IPS-18a (cell line): ENCODE data around the gene LCE3C.
"Not testable (repeated sequence)": the region's sequence is repeated elsewhere in the genome, so short reads cannot be mapped to it uniquely, and the experiment has no call there.

Source experiments
- H3K27ac ChIP-seq: one replicate; pipeline ENCODE4 v1.5.1; 2013; ENCODE audit warnings: low read length
- H3K27me3 ChIP-seq: one replicate; pipeline ENCODE4 v1.6.1; 2013; ENCODE audit warnings: mild to moderate bottlenecking, low read length; ENCODE audit not compliant: control insufficient read depth, insufficient read depth
- H3K36me3 ChIP-seq: one replicate; pipeline ENCODE4 v1.6.1; 2013; ENCODE audit warnings: low read depth, low read length; ENCODE audit not compliant: control insufficient read depth
- H3K4me1 ChIP-seq: one replicate; pipeline ENCODE4 v1.6.1; 2013; ENCODE audit warnings: low read depth, low read length; ENCODE audit not compliant: control insufficient read depth
- H3K4me3 ChIP-seq: one replicate; pipeline ENCODE4 v1.5.1; 2013; ENCODE audit warnings: low read length
- H3K9ac ChIP-seq: one replicate; pipeline ENCODE4 v1.6.1; 2013; ENCODE audit warnings: mild to moderate bottlenecking, low read length, moderate library complexity
- H3K9me3 ChIP-seq: one replicate; pipeline ENCODE4 v1.6.1; 2013; ENCODE audit warnings: low read depth, low read length; ENCODE audit not compliant: control insufficient read depth

Gene LCE3C

GRCh38 chr1:152599934-152600333 lies at the start of gene LCE3C:
LCE3C (plus strand) TSS chr1:152600234; CDS start chr1:152600732, 498 bp downstream.
- no peaks in the 10 kb centered on the region for H3K4me1 ChIP-seq
- H3K4me3 ChIP-seq: no peak within 1 kb of the TSS
- no peaks in the 10 kb centered on the region for H3K36me3 ChIP-seq
- H3K27ac ChIP-seq: no peak within 1 kb of the TSS
- no peak within 1 kb of the TSS for H3K9ac ChIP-seq
- peaks cover 35% of the 10 kb centered on the region for H3K9me3 ChIP-seq
- no peaks in the 10 kb centered on the region for H3K27me3 ChIP-seq

- Histone ChIP-seq H3K9ac (no peak overlapping the region), H3K36me3 (no peaks in the 10 kb centered on the region), H3K9me3 (peaks cover 79% of the 10 kb centered on the region), H3K4me1 (no peaks in the 10 kb centered on the region), H3K4me3 (no peak overlapping the region), H3K27me3 (no peaks in the 10 kb centered on the region), H3K27ac (no peak overlapping the region)
Measured at GRCh38 chr1:152565115-152565514, 34.9 kb upstream of the LCE3C start.

GRCh38 chr1:152565535-152566215 lies 34.4 kb upstream of the LCE3C start:
- H3K4me3 ChIP-seq: no peak overlapping the region
- no peak overlapping the region for H3K27ac ChIP-seq
- H3K27me3 ChIP-seq: no peaks in the 10 kb centered on the region
- H3K9me3 ChIP-seq: peaks cover 80% of the 10 kb centered on the region
- no peaks in the 10 kb centered on the region for H3K4me1 ChIP-seq
- H3K36me3 ChIP-seq: no peaks in the 10 kb centered on the region
- H3K9ac ChIP-seq: no peak overlapping the region

DNA sequence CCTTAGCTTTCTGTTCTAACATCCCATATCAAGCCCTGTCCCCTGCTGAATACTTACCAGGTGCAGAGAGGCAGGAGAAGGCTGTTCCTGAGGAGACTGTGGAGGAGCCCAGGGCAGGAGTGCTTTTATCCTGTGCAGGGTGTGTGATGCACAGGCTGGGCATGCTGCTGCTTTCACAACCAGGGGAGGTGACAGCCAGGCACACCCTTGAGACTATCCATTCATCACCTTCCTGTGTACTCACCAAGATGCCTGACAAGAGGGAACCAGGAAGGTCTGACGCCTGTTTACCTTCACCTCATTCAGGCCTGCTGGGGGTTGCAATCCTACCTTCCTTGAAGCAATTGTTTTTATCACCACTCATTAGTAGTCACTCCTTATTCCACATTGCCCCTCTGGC lies 33.4 kb upstream of the LCE3C start, which contains the start of gene LCE3E:
LCE3E (minus strand) TSS at position 100 of the 400 bp plus-strand sequence. CDS start 572 bp downstream, outside the sequence.
- Histone ChIP-seq H3K27ac (no peak within 1 kb of the TSS), H3K9me3 (peaks cover 82% of the 10 kb centered on the region), H3K36me3 (no peaks in the 10 kb centered on the region), H3K27me3 (no peaks in the 10 kb centered on the region), H3K4me3 (no peak within 1 kb of the TSS), H3K9ac (no peak within 1 kb of the TSS), H3K4me1 (no peaks in the 10 kb centered on the region)

DNA sequence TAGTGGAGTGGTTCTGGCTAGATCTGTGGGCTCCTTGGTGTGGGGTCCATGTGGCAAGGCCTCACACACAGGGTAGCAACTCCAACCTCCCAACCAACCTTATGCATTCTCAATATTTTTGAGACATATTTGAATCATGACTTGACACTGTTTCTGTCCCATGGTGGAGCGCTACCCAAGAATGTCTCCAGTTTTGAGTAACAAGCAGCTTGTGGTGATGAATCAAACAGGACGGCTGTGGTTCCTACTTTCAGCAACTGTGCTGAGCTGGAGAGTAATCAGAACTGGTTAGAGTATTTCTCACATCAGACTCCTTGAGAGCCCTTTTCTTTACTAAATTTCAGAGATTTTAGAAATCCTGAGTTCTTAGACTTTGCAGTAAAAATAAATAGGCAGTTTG lies 22.9 kb upstream of the LCE3C start:
- peaks cover 77% of the 10 kb centered on the region for H3K9me3 ChIP-seq
- H3K9ac ChIP-seq: no peak overlapping the region

GRCh38 chr1:152579526-152579925 lies 20.5 kb upstream of the LCE3C start:
- not testable (repeated sequence) for H3K4me1 ChIP-seq, H3K36me3 ChIP-seq, H3K9ac ChIP-seq, H3K27me3 ChIP-seq, H3K4me3 ChIP-seq, H3K27ac ChIP-seq
- H3K9me3 ChIP-seq: peaks cover 70% of the 10 kb centered on the region

More for the DNA sequence above, 22.9 kb upstream of the LCE3C start:
- H3K4me3 ChIP-seq: no peak overlapping the region
- H3K27me3 ChIP-seq: no peaks in the 10 kb centered on the region
- no peaks in the 10 kb centered on the region for H3K36me3 ChIP-seq
- no peaks in the 10 kb centered on the region for H3K4me1 ChIP-seq
- H3K27ac ChIP-seq: no peak overlapping the region

DNA sequence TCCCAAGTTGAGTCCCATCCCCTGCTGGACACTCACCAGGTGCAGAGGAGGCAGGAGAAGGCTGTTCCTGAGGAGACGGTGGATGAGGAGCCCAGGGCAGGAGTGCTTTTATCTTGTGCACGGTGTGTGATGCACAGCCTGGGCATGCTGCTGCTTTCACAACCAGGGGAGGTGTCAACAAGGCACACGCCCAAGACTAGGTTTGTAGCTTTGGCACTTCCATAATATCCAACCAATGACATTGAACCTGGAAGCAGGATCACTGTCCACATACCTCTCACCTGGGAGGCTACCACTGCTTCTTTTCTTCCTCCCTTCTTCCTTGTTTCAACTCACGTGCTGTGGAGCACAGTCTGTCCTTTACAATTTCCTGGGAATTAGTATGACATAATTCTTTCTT lies 19.6 kb upstream of the LCE3C start, which contains the start of gene LCE3D:
LCE3D (minus strand) TSS at position 84 of the 400 bp plus-strand sequence. CDS start 580 bp downstream, outside the sequence.
- H3K27me3 ChIP-seq: no peaks in the 10 kb centered on the region
- H3K27ac ChIP-seq: no peak within 1 kb of the TSS
- H3K4me3 ChIP-seq: no peak within 1 kb of the TSS
- H3K4me1 ChIP-seq: no peaks in the 10 kb centered on the region
- H3K36me3 ChIP-seq: no peaks in the 10 kb centered on the region
- no peak within 1 kb of the TSS for H3K9ac ChIP-seq
- H3K9me3 ChIP-seq: peaks cover 61% of the 10 kb centered on the region

GRCh38 chr1:152582647-152583046 lies 17.4 kb upstream of the LCE3C start:
- Histone ChIP-seq H3K27ac (no peak overlapping the region), H3K4me1 (no peaks in the 10 kb centered on the region), H3K4me3 (no peak overlapping the region), H3K27me3 (no peaks in the 10 kb centered on the region), H3K9me3 (peaks cover 46% of the 10 kb centered on the region), H3K9ac (no peak overlapping the region), H3K36me3 (no peaks in the 10 kb centered on the region)

DNA sequence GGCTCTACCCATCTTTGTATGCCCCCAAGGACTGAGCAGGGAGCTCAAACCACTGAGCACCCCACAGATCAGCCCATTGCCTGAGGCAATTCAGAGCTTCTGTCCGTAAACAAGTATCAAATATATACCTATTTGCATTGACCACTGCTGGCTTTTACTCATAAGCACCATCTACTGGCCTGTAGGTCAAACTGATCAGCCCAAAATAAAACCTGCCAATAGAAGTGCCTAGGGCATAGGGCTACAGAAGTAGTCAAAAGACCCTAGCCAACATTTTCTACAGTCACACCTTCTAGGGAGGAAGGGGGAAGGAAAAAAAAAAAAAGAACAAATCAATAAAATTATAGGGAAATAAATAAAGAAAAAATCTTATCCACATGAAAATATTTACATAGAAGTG lies 14.4 kb upstream of the LCE3C start:
- Histone ChIP-seq H3K9ac (no peak overlapping the region), H3K9me3 (peaks cover 26% of the 10 kb centered on the region), H3K4me3 (no peak overlapping the region), H3K27ac (no peak overlapping the region), H3K27me3 (no peaks in the 10 kb centered on the region), H3K4me1 (no peaks in the 10 kb centered on the region), H3K36me3 (no peaks in the 10 kb centered on the region)

- H3K27ac ChIP-seq: no peak overlapping the region
- no peak overlapping the region for H3K9ac ChIP-seq
- H3K27me3 ChIP-seq: no peaks in the 10 kb centered on the region
- no peaks in the 10 kb centered on the region for H3K4me1 ChIP-seq
- H3K4me3 ChIP-seq: no peak overlapping the region
- no peaks in the 10 kb centered on the region for H3K36me3 ChIP-seq
- H3K9me3 ChIP-seq: peaks cover 36% of the 10 kb centered on the region
Measured at GRCh38 chr1:152596986-152597385, 3.0 kb upstream of the LCE3C start.

DNA sequence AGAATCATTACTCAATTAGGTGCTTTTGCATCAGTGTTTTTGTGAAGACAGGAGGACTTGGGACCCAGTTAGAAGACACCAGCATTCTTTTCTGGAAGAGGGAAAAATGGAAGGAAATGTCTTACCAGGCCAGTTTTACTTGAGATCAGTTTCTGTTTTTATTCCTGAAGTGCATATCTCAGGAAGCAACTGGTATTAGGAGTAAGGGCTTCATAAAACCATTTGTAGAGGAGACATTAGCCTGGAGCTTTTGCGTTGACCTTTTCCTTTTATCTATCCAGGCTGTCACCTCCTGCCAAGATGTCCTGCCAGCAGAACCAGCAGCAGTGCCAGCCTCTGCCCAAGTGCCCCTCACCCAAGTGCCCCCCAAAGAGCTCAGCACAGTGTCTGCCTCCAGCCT lies 13.5 kb downstream of the LCE3C start, which contains the start of gene LCE3B:
LCE3B (plus strand) TSS at position 301 of the 400 bp plus-strand sequence; CDS start at position 301, 0 bp downstream.
- Histone ChIP-seq H3K9ac (no peak within 1 kb of the TSS), H3K36me3 (no peaks in the 10 kb centered on the region), H3K4me3 (no peak within 1 kb of the TSS), H3K27me3 (no peaks in the 10 kb centered on the region), H3K27ac (no peak within 1 kb of the TSS), H3K4me1 (no peaks in the 10 kb centered on the region), H3K9me3 (peaks cover 39% of the 10 kb centered on the region)

- H3K4me3 ChIP-seq: no peak overlapping the region
- no peaks in the 10 kb centered on the region for H3K27me3 ChIP-seq
- peaks cover 69% of the 10 kb centered on the region for H3K9me3 ChIP-seq
- no peak overlapping the region for H3K27ac ChIP-seq
- no peaks in the 10 kb centered on the region for H3K4me1 ChIP-seq
- H3K36me3 ChIP-seq: no peaks in the 10 kb centered on the region
- no peak overlapping the region for H3K9ac ChIP-seq
Measured at GRCh38 chr1:152621993-152622392, 22.0 kb downstream of the LCE3C start.
